HS-27A (cell line): ENCODE data around the gene IL2RA.
"Not testable (repeated sequence)": the region's sequence is repeated elsewhere in the genome, so short reads cannot be mapped to it uniquely, and the experiment has no call there.

ENCODE experiments used
- DNase-seq: peaks from one replicate; pipeline ENCODE4 v3.0.0-alpha.2; 2012; ENCODE audit warnings: low read depth, missing footprints

The IL2RA gene

GRCh38 chr10:5977471-5978229, 84.5 kb downstream of the IL2RA start, which contains the start of gene IL15RA:
Gene IL15RA (minus strand): TSS chr10:5977543. CDS start chr10:5977492, 51 bp downstream.
- DNase-seq, result no peak

GRCh38 chr10:5976512-5977470, 85.4 kb downstream of the IL2RA start:
- DNase-seq, result no peak

DNA sequence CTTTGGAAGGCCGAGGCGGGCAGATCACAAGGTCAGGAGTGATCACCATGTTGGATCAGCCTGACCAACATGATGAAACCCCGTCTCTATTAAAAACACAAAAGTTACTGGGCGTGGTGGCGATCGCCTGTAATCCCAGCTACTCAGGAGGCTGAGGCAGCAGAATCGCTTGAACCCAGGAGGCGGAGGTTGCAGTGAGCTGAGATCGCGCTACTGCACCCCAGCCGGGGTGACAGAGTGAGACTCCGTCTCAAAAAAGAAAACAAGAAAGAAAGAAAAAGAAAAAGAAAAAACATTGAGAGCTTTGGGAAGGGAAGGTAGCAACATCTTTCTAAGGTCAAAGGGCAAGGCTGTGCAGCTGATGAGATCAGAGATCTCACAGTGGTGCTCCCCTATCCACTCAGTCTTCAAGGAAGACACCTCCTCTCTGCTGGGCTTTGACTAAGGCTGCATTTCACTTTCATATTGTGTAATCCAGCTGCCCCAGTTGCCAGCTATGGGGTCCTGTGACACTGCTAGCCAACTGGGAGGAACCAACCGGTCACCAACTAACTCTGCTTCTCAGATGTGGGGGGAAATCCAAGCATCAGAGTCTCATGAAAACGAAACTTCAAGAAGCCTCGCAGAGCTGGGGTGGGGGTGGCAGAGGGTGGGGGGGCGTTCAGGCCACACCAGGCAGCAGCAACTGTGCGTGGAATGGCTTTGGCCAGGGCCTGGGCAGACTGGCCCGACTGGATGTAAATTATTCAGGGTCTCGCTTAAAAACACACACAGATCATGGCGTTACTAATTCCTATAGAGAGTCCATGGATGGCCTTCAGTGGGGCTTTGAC, 86.3 kb downstream of the IL2RA start:
- no peak for DNase-seq

DNA sequence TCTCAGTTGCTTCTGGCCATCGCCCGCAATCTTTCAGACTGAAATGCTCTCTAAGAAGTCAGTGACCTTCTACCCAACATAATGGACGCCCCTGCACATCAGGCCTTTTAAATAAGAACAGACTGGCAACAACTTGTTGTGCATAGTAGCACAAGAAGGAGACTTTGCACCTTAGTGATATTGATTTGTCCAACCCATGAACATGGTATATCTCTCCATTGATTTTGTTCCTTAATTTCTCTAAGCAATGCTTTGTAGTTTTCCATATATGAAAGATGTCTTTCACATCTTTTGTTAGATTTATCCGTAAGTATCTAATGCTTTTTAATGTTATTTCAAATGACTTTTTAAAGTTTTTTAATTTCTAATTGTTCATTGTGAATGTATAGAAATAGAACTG, 89.1 kb downstream of the IL2RA start:
- DNase-seq, result no peak

DNA sequence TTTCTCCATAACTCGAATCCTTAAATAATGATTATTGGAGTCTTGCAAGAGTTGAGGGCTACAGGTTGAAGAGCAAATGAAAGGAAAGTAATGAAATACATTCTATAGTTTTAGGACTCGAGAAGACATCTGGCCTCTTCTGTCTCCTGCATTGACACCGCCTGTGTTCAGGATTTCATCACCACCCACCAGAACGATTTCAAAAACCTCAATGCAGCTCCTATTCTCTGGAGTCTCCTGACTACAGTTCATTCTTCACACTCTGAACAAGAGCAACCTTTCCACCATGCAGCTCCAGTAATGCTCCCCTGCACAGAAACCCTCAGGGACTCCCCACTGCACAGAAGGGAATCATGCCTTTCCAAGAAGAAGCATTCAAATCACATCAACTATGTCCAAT, 90.3 kb downstream of the IL2RA start:
- DNase-seq, result no peak

DNA sequence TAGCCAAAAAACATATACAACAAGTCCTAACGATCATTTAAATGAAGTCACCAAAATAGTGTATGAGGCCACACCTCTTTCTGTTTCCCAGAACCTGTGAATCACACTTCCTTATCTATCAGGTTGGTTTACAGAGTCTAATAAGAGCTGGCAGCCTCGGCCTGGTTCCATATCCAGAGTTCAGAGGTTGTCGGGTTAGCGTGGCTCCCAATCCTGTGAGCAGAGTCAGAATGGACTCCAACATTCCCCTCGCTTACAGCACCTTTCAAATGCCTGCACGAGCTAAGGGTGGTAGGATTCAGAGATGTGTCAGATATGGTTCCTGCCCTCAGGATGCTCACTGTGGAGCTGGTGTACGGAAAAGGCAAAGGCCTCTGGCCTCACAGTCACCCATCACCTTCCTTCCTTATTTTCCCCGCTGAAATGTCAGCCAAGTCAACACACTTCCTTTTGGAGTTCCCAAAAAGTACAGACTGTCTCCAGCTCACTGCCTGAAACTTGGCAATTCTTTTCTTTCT, 90.8 kb downstream of the IL2RA start:
- DNase-seq, result no peak

DNA sequence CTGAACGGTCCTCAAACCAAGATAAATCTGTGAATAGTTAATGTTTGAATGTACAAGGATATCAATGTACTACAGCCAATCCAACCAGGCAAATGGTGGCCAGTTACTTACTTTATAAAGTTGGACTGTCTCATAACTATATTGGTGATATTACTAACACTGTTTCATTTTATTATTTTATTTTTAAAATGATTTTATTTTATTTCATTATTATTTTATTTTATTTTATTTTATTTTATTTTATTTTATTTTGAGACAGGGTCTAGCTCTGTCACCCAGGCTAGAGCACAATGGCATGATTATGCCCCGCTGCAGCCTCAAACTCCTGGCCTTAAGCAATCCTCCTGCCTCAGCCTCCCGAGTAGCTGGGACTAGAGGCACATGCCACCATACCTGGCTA, 91.6 kb downstream of the IL2RA start:
- DNase-seq, result no peak

DNA sequence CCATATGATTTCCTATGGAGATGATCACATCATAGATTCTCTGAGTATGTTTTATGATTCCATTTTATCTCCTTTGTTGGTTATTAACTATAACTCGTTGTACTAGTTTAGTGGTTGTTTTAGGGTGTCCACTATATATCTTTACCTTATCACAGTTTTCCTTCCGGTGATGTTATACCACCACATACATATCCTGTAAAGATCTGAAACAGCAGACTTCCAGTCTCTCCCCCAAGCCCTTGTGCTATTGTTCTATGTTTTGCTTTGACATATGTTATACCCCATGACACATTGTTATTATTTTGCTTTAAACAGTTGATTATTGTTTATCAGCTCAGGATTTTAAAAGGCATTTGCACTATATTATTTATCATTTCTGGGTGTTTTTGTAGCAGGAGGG, 92.1 kb downstream of the IL2RA start:
- no peak for DNase-seq

DNA sequence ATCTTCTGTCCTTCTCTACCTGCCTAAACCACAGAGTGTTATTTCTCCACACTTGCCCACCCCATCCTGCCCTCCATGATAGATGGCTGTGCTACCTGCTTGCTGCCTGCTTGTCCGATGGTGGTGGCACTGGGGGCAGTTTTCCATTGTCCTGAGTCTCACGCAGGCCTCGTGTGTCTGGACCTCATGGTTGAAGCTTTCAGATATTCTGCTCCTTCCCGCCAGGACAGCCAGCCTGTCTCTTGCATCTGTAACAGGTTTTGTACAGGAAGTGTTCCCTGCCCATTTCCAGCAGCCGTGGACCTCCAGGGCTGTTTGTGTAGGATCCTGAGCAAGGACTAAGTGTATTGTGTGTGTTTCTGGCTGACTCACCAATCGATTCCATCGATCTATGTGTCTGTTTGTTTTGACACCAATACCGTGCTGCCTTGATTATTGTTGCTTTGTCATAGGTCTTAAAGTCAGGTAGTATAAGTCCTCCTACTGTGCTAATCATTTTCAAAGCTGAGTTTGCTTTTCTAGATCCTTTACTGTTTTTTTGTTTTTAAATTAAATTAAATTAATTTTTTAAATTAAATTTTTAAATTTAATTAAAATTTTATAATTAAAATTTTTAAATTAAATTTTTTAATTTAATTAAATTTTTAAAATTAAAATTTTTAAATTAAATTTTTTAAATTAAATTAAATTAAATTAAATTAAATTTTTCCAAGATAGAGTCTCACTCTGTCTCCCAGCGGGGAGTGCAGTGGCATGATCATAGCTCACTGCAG, 93.3 kb downstream of the IL2RA start:
- DNase-seq, result no peak

DNA sequence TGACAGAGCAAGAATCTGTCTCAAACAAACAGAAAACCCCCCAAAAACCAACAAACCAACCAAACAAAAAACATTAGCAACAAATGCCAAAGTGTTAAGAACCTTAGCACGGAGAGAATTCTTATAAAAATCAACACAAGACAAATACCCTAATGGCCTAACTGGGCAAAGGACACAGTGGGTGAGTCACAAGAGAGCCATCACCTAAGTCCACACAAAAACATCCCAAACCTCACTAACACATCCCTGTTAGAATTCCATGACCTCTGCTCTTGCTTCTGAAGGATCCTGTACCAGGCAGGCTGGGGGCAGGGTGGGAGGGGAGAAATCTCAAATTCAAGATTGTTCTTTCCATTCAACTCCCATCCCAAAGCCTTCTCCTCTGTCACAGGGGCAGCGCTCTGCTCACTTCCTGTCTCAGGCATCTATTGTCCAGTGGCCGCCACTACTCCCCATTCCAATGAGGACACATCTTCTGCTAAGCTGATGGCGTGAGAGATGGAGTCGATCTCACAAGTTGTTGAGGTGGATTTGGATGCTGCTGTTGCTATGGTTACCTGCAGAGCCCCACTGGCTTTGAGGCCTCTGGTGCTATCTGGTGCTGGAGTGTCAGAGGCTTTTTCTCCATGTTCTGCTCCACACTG, 94.0 kb downstream of the IL2RA start:
- no peak for DNase-seq

GRCh38 chr10:5965266-5965665, 96.9 kb downstream of the IL2RA start:
- DNase-seq, result no peak

DNA sequence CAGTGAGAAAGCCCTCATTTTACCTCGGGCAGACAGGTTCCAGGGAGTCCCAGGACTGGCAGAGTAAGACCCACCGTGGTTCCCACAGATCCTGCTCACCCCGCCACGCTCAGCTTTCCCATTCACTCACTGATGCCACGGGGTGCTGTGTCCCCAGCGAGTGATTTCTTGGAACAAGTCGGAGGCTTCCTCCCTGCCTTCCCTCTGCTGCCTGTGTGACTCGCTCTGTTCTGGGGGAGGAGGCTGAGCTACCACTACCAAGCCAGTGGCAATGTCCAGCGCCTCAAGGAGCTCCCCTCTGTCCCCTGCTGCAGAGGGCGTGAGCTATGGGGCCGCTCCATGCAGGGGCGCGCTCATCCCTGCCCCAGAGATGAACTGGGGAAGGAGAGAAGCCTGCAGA, 97.4 kb downstream of the IL2RA start:
- DNase-seq, result no peak

DNA sequence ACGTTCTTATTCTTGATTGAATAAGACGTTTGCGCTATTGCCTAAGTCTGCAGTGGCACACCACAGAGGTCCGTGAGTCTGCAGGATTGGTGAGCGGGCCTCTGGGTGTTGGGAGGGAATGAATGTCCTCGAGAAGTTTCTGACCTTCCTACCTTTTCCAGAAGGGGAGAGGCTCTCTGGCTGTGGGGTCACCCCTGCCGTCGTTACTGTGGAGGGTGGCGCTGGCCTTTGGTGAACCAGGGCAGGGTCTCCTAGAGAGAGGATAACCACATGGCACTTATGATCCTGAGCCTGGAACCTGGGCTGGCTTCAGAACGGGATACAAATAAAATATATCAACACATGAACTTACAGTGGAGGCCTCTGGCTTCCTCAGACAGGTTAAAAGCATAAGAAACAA, 98.6 kb downstream of the IL2RA start:
- DNase-seq, result no peak

DNA sequence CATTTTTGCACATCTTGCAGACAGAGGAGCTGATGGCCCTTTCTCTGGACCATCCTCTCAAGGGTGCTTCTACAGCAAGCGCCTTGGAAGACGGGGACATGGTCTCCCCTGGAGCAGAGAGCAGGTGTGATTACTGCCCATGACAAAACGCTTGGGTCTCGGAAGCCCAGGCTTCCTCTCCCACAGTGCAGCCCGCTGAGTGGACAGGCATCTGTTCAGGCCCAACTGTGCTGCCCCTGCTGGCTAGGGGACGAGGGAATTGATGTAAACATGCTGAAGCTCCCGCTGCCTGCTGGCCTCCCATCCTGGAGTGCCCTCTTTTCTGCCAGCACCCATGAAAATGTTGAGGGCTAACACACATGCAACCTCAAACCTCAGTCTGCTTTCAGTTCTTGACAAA, 99.1 kb downstream of the IL2RA start:
- DNase-seq, result no peak

DNA sequence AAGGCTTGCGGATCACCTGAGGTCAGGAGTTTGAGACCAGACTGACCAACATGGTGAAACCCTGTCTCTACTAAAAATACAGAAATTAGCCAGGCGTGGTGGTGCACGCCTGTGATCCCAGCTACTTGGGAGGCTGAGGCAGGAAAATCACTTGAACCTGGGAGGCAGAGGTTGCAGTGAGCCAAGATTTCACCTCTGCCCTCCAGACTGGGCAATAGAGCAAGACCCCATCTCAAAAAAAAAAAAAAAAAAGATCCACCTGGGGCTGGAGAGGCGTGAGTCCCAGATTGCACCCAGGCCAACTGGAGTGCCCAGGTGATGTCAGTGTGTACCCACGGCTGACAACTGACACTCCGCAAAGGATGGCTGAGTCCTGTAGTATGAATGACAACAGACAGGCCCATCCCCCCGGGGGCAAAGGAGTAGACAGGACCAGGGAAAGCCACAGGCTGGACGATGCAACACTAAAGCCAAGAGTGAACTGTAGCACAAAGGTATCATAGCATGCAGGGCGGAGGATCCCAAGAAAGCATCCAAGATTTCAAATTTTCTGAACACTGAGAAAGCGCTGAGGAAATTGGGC, 99.7 kb downstream of the IL2RA start:
- not testable (repeated sequence) for DNase-seq

DNA sequence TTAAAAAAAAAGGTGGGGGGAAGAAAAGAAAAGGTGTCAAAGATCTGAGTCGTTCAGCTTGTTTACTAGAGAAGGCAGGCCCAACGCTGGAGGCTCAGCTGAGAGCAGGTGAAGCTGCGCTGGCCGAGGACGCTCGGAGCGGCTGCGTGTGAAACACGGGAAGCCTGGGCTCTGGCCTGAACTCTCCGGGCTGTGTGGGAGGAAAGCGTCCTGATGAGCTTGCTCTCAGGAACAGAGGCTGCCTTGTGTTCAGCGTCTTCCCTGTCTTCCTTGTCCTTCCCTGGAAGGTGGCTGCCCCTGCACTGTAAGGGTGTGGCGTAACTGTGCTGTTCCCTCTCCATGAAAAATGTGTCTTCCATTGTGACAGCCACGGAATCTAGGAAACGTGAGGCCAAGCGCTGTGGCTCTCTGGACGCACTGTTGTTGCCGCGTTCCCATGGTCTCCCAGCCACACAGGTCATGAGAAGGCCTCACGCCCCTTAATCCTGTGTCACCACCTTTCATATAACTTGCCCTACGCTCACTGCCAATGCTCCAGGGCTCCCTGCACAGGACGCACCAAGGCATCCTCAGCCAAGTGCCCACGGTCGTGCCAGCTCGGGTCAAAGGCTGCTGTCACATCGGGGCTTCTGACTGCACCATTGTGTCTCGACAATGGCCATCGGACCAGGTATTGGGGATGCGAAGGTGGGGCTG, 100.6 kb downstream of the IL2RA start:
- no peak for DNase-seq

DNA sequence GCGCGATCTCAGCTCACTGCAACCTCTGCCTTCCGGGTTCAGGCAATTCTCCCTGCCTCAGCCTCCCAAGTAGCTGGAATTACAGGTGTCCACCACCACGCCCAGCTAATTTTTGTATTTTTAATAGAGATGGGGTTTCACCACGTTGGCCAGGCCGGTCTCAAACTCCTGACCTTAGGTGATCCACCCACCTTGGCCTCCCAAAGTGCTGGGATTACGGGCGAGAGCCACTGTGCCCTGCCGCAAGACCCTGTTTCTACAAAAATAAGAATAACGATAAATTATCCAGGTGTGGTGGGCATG, 101.2 kb downstream of the IL2RA start:
- DNase-seq, result not testable (repeated sequence)
